Activated T-cell treated with anti-CD3 and anti-CD28 coated beads, Interleukin-2, amount 50 U/mL, for 48 hours (primary cell): ENCODE data around the gene SERPINA1.

Experiments
- DNase-seq, 2 experiments: peaks; one replicate each; pipeline ENCODE4 v3.0.0-alpha.2; 2020

SERPINA1 gene

DNA sequence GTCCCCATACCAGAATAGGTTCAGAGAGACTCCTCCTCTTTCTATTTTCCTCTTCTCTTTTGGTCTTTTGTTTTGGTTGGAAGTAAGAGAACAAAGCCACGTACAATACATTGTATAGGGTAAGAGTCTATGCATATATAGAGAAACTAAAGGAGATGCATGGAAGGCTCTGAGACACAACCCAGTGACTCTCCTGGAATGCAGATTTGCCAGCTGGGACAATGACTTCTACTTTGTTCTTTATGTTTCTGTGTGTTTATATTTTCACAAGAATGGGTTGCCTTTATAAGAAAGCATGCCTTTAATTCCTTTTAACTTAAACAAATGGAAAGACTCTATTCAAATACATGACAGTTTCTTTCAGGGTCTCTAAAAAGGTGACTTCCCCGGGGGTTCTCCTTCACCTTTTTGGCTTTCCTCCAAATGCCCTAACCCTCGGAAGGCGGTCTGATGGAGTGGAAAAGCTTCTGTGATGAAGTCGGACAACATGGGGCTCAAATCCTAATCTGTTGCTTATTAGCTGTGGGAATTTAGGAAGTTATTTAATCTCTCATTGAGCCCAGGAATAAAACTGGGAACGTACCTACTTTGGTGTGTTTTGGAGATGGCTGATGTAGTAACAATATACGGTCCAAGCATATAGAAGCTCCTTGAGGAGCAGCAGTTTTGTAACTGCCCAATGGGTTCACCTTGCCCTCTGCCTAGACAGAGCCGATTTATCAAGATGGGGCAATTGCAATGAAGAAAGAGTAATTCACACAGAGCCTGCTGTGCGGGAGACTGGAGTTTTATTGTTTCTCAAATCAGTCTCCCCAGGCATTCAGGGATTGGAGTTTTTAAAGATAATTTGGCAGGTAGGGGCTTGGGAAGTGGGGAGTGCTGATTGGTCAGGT, 9.1 kb upstream of the SERPINA1 start:
- DNase-seq, result no peak

DNA sequence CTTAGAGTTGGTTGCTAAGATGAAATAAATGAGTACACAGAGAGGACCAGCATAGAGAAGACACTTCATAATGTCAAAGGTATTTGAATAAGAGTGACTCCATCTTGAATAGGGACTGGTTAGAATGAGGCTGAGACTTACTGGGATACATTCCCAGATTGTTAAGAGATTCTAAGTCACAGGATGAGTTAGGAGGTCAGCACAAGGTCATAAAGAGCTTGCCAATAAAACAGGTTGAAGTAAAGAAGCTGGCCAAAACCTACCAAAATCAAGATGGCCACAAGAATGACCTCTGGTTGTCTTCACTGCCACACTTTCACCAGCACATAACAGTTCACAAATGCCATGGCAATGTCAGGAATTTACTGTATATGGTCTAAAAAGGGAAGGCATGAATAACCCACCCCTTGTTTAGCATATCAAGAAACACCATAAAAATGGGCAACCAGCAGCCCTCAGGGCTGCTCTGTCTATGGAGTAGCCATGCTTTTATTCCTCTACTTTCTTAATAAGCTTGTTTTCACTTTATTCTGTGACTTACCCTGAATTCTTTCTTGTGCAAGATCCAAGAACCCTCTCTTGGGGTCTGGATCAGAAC, 8.3 kb upstream of the SERPINA1 start:
- DNase-seq, result no peak

DNA sequence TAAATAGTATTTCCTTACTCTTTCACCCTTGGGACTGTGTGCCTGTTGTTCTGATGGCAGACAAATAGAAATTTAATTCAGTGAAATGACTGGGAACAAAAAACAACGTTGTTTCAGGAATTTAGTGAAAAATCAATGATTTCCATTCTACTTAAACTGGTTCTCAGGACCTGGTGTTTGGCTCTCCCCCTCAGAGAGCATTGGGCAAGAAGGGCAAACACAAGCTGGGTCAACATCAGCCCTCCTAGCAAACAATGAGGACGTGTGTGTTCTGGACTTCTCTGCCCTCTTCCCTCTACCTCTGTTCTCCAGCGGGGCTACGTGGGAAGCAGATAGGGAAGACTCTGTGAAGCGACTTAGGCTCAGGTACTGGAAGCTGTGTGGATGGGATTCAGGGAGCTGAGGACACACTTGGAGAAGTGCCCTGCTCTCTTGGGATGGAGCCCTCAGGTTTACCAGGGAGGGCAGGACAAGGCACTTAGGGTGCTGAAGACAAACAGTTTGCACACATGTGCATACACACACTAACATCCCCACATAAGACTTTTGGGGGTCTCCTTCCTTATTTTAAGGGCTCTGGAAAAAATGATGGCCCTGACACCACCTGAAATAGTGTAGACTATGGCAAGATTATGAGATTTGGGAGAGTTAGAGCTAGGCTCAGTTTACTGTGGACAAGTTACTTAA, 7.6 kb upstream of the SERPINA1 start:
- no peak for DNase-seq

DNA sequence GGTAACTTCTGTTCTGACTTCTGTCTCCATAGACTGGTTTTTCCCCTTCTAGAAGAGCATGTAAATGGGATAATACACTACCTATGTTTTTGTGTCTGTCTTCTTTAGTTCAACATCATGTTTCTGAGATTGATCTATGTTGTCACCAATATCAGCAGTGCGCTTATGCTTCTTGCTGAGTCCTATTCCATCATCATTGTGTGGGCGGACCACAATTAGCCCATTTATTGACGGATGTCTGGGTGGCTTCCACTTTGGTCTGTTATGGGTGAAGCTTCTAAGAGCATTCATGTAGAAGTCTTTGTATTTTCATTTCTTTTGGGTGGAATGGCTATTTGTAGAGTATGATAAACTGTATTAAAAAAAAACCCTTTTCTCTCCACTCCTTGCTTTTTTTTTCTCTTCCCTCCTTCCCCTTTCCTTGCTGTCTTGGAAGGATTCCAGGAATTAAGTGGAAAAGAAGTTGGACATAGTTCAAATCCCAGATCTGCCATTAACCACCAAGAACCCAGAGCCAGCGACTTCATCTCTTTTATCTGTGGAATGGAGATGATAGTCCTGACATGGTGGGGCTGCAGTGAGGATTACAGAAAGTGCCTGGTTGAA, 7.0 kb upstream of the SERPINA1 start:
- DNase-seq, result no peak

DNA sequence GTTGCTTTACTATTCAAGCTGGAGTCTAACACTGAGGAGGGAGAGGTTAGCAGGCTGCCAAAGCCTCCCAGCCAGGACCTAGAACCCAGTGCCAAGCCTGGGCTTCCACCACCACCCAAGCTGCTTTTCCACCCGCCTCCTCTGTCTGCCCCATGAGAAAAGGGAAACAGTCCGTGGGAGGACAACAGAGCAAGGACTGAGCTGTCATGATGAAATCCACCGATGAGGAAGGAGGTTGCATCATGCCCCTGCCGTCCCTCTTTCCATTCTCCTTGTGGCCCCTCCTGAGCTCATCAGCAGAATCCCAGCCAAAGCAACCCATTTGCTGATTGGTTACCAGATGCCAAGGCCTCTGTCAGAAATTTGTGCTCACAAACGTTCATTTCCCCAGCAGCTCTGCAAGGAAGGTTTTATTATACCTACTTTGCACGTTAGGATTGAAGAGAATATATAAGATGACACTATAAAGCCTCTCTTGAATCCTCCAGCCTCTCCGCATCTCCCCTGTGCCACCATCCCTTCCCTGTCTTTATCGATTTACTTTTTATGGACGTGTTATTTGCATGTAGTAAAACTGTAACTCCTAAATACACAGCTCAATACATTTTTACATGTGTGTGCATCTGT, 6.3 kb upstream of the SERPINA1 start:
- DNase-seq, result peak; percentile 40 to 49

DNA sequence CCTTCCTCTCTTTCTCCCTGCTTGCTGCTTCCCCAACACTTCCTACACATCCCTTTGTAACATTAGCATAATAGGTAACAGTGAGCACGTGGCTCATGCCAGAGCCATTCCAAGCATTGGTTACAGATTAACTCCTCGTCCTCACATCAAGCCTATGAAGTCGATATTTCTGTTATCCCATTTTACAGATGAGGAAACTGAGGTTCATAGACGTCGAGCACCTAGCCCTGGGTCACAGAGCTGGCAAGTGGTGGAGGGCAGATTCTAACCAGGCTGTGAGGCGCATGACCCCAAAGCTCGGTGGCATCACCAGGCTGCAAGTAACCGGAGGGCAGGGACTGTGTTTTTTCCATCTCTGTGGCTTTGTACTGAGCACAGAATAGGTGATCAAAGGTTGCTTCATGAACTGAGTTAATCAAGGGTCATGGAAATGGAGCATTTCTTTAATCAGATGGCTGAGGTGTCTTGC, 5.7 kb upstream of the SERPINA1 start:
- no peak for DNase-seq

DNA sequence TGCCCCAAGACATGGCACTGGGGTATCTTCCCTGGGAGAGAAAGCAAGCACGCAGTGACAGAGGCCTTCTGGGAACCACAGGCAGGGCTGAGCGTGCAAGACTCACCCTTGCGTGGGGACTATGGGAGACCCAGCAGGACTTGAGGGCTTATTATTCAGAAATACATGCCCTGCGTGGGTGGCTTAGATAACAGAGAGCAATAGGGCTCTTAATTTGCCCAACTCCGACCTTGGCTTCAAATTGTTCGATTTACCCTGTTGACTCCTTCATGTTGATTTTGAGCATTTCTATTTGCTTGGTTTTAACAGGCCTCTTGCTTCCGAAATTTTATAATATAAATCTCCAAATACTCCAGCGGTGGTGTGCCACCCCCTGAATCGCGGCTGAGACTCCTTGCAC, 5.1 kb upstream of the SERPINA1 start:
- DNase-seq, result no peak

DNA sequence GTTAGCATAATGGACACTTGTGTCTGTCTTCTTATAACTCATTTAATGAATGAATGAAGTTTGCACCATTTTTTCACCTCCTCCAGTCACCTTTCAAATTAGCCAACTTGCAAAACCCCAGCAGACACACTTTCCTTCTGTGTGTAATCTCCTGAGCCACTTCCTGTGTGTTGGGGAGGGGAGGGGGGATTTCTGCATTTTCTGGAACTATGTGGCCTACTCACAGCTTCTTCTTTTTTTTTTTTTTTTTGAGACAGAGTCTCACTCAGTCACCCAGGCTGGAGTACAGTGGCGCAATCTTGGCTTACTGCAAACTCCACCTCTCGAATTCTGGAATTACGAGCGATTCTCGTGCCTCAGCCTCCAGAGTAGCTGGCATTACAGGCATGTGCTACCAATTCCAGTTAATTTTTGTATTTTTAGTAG, 4.1 kb upstream of the SERPINA1 start:
- peak in 1 of 2 experiments; percentile 37 for DNase-seq

DNA sequence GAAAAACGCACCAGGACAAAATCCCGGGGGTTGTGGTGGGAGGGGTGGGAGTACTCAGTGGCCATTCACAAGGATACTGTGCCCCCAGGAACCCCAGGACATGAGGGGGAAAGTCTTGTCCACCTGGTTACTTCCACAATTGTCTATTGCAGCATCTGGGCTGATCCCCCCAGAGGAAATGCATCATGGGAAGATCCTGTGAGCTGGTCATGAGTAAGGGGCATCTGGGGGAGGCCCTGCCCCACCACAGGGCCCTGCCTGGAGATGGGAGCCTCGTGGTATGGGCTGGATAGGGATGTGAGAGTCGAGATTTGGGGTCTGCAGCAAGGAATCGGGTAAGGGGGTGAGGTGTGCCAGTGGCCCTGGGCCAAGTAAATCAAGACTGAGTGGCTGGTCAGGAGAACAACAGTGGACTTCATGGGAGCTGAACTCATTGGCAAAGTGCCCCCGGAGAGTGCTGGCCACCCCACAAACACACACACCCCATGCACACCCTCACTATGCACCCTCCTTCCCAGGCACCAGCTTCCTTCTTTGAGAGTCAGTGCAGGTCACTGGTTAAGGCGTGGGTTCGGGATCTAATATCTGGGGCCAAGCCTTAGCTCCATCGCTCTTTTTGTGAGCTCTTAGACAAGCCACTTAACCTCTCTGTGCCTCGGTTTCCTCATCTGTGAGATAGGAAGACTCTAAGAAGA, 3.0 kb upstream of the SERPINA1 start:
- DNase-seq, result no peak

DNA sequence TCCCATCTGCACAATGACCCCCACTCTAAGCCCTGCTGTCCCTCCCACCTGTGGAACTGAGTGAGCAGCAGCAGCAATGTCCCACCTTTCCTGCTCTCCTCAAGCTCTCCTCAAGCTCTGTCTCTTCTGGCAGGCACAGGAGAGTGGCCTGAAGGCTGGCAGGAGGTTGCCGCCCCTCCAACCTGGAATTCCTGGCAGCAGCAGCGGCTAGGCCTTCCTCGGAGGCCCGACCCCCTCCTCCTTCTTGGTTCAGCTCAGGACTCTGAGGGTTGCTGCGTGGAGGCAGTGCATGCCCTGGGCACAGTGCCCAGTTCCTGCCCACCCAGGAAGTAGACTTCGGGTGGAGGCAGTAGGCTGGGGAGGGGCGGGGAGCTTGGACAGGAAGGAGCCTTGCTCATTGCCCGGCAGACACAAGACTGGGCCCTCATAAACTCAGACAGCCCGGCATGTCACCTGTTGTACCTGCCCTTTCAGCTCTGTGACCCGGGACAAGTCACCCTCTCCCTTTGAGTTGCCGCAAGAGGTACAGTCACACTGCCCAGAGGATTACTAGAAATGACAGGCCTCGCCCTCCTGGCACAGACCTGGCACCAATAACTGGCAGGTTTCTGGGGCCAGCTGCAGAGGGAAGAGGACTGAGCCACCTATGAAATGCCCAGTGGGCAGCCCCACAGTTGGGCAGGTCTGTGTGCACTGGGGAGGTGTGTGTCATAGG, 2.1 kb upstream of the SERPINA1 start:
- no peak for DNase-seq

DNA sequence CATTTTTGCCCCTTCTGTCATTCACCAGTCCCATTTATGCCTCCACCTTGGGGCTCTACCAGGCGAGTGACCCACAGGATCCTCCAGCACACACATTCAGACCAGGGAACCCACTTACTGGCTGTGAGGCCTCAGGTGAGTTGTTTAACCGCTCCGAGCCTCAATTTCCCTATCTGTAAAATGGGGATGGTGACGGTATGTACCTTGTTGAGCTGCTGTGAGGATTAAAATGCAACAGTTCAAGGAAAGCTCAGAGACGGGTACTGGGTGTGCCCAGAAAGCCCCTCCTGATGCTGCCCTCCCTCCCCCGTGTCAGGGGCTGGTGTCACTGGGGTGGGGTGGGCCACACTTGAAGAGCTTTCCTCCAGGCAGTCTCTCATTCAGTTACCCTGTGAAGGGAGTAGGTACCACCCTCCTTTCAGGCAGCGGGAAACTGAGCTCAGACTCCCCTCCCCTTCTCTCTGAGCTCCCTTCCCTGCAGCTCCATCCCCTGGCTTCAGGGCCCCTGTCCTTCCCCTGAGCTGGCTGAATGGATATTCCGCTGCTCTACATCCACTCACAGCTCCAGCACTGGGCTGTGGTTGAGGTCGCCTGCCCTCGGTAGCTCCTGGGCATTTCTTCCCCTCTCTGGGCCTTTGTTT, 1.4 kb upstream of the SERPINA1 start:
- no peak for DNase-seq

DNA sequence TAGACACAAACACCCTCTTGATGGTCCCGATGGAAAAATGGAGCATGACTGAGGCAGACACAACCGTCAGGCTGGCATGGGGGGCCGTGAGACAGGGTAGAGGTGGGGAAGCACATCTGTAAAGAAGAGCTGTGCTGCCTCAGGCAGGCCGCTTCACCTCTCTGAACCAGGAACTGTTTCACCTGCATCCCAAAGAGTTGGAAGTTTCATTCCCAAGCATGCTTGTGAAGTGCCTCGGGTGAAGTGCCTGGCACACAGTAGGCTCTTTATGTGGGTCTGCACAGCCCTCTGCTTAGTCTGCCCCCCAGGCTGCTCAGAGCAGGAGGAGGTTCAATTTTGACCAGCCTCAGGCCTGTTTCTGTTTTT, 685 bp upstream of the SERPINA1 start:
- no peak for DNase-seq

DNA sequence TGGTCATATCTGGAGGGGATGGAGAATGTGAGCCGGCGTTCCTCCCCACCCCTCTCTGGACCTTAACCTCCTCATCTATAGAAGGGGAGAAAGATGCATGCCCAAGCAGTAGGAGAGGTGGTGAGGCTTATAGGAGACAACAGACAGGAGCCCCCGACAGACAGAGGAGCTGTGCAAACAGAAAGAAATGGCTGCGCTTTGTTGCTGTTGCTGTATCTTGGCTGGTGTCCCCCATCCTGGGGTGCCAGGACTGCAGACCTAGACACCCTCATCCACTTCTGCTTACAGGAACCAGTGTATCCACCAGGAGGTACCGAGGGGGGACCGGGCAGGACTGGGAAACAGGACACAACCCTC, 397 bp downstream of the SERPINA1 start:
- no peak for DNase-seq

DNA sequence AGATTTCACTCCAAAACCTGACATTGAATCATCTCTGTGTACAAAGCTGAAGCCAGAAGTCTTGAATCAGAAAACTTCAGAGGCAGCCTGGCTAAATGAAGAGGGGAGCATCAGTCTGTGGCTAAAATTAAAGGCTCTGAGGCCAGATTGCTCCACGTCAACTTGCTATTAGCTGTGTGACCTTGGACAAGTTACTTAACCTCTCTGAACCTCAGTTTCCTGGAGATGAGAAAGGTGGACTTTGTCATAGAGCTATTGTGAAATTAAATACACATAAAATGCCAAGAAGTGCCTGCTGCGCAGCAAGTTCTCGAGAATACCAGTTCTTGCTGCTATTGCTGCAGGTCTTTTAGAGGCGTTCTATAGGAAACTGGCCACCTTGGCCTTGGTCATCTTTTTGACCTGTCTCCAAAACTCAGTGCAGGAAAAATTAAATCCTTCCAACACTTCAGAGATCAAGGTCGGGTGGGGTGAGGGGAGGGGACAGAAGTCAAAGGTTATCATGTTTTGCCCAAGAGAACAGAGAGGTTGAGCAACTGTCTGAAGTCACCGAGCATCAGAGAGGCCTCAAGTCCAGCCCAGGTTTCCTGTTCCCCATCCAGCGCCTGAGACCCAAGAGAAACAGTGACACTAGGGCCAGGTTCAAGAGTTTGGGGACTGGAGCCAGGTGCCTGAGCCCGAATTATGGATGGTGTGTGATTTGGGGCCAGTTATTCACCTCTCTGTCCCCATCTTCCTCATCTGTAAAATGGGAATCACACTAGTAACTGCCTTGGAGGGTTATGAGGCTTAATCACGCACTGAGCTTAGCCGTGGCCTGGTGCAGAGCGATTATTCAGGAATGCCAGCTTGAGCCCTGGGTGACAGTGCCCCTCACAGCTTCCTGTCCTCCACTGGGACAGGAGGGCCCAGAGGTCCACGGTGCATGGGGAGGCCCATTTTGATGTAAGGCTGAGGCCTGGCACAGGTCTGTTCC, 1.1 kb downstream of the SERPINA1 start:
- no peak for DNase-seq

DNA sequence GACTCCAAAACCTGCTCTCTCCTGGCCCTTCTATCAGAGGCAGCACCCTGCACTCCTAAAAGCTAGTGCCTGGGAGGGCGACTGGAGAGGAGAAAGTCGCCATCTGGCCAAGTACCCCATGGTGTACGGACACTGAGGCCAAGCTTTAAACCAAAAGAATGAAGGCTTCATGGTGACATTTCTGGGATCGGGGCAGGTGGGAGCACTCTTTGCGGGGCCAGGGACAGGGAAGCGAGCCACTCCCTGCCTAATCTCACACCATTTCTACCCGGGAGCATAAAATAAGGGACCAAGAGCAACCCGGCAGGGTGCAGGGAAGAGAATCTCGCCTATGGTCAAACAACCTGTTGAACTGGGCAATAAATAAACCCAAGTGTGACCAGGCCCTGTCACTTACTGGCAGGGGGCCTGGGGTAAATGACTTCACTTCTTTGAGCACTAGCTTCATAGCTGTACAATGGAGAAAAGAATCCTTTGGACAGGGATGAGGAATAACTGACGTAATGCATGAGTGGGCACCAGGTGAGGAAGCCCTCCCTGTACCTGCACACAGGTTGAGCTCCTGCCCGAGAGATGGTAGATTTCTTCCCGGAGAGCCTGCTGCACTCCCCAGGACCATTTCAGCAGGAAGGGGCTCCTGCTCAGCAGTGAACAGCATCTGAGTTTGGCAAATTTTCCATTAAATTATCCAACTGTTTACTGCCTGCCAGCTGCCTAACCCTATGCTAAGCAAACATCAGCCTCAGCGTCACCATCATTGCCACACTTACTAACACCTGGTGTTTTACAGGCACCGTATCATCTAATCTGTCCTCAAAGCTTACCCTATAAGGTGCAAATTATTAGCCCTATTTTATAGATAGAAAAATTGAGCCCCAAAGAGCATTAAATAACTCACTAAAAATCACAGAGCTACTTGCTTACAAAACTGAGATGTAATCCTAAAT, 2.0 kb downstream of the SERPINA1 start:
- DNase-seq, result no peak

DNA sequence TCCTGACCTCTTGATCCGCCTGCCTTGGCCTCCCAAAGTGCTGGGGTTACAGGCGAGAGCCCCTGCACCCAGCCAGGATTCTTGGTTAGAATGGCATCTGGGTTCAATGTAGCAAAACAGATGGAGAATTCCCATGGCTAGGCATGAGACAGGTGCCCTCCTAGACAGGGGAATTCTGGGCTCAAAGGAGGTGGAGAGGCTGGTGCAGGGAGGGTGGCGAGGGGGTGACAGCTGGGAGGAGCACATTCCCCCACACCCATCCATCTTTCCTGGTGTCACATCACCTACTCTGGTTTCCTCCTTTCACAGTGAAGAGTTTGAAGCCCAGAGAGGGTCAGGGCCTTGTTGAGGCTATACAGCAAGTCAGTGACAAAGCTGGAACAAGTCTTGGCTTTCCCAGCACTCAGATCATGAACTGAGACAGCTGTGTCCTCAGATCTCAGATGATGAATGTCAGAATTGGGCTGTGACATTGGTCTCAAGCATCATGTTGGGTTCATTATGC, 2.8 kb downstream of the SERPINA1 start:
- DNase-seq, result no peak

DNA sequence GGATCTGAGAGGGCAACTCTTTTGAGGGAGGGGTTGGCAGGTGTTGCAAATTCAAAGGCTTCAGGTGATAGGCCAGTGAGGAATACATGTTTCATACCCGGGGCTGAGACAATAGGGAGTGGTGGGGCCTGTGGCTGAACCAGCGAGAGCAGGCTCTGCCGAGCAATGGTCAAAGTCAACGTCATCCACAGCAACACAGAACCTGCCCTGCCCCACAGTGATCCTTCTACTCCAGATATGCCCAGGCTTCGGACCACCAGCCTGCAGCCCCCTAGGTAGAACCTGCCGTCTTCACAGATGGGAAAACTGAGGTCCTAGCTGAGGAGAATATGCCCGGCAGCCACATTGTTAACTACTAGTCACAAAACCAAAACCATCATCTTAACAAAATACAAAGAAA, 4.1 kb downstream of the SERPINA1 start:
- no peak for DNase-seq

DNA sequence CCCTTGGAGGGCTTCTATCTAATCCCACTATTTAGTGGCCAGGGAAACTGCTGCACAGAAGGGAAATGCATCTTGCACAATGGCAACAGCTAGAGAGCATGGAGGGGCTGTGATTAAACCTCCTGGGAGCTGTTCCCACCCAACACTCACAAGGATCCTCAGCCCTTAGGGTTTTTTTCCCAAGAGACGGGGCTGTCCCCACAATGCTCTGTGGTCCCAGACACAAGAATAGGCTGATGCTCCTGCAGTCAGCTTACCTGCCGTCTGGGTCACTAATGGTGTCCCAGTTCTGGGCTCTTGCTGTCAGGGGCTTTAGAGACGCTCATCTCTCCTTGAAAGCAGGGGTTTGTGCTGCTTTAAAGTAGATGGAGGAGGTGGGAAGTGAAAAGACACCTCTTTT, 4.6 kb downstream of the SERPINA1 start:
- no peak for DNase-seq
